ENCODE results near the gene COL9A2.

COL9A2 gene

DNA sequence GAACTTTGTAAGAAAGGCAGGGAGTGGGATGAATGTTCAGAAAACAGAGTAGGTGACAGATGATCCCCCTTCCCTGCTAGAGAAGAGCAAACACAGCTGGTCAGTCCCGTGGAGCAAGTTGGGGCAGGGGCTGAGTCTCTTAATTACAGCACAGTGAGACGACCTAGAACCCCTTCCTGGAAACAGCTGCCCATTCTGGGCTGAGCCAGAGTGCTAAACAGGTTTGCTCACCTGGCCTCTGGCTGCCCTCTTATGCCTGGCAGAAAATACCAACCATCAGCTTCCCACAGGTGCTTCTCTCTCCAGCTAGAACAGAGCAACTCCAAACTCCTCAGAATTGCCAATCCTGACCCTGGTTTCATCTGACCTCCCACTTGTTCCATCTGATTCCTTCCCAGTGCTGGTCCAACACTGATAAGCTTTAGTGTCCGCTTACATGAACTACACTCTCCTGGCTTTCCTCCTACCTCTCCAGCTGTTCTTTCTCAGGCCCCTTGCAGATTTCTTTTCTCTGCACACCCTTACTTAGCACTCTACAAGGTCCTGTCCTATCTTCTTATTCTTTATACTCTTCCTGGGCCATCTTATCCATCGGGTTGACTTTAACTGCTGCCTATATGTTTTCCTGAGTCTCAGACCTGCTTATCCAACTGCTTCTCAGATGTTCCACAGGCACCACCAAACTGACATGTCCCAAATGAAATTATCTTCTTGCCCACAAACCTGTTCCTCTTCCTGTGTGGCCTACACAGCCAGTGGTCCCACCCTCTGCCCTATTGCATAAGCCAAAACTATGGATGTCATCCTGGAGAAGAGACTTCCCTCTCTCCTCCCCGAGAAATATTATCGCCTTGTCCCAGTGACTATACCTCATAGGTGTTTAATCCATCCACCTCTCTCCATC is 22.6 kb upstream of the COL9A2 start:
- no peak overlapping the region for H2AFZ ChIP-seq (ENCODE audit: low read depth, low read length)

DNA sequence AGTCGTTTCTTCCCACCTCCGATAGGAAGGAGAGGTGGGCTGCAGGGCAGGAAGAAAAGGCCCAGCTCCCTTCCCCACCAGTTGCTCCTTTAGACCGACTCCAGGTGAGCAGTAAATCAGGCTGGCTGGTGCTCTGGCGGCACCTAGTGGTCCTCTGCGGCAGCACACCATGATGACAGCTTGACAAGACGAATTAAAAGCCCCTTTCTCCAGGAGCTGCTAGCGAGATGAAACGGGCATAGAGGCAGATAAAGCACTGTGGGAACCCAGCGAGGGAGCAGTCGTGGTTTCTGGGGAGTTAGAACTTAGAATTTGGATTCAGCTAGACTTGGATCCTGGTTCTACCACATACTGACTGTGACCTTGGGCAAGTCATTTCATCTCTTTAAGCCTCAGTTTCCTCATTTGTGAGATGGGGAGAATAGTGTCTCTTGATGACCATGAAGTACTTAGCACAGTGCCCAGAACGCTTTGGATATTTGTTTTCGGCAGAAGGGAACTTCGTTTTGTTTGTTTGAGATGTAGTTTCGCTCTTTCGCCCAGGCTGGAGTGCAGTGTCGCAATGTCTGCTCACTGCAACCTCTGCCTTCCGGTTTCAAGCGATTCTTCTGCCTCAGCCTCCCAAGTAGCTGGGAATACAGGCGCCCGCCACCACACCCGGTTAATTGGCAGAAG is 21.8 kb upstream of the COL9A2 start:
- Histone ChIP-seq H3K4me2 (ENCODE audit: insufficient read depth, low read length) (peak overlapping the region; percentile 27; the same call in 1 of the 2 replicates), H3K9me3 (ENCODE audit: insufficient read depth, low read length, severe bottlenecking) (no peaks in the 10 kb centered on the region), H3K9ac (ENCODE audit: low read depth, low read length) (no peak overlapping the region), H3K79me2 (ENCODE audit: insufficient read depth, low read length) (no peaks in the 10 kb centered on the region), H3K4me3 (ENCODE audit: low read depth in 1 of 2, low read length in 2 of 2) (no peak overlapping the region), H4K20me1 (ENCODE audit: insufficient read depth, low read length) (no peaks in the 10 kb centered on the region), H3K27ac (ENCODE audit: low read length) (no peak overlapping the region), H2AFZ (ENCODE audit: low read depth, low read length) (no peak overlapping the region), H3K27me3 (ENCODE audit: insufficient read depth, low read length, poor library complexity) (peaks cover 4% of the 10 kb centered on the region), H3K36me3 (ENCODE audit: insufficient read depth, low read length) (no peaks in the 10 kb centered on the region), H3K4me1 (ENCODE audit: insufficient read depth, low read length) (peaks cover 4% of the 10 kb centered on the region)
- DNase-seq (peak; percentile 89), ATAC-seq (ENCODE audit: insufficient read depth, low read depth) (peak; percentile 96)
- TF ChIP-seq, protein P1, sequence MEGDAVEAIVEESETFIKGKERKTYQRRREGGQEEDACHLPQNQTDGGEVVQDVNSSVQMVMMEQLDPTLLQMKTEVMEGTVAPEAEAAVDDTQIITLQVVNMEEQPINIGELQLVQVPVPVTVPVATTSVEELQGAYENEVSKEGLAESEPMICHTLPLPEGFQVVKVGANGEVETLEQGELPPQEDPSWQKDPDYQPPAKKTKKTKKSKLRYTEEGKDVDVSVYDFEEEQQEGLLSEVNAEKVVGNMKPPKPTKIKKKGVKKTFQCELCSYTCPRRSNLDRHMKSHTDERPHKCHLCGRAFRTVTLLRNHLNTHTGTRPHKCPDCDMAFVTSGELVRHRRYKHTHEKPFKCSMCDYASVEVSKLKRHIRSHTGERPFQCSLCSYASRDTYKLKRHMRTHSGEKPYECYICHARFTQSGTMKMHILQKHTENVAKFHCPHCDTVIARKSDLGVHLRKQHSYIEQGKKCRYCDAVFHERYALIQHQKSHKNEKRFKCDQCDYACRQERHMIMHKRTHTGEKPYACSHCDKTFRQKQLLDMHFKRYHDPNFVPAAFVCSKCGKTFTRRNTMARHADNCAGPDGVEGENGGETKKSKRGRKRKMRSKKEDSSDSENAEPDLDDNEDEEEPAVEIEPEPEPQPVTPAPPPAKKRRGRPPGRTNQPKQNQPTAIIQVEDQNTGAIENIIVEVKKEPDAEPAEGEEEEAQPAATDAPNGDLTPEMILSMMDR (IDR thresholded peaks at IDR 0.05; ENCODE audit: borderline replicate concordance, extremely low read depth, low read length, poor library complexity, severe bottlenecking): peak; percentile 99
- no peak for TF ChIP-seq EZH2 (IDR thresholded peaks at IDR 0.05; ENCODE audit: borderline replicate concordance, low read depth, low read length, severe bottlenecking)

More for the DNA sequence above, 22.6 kb upstream of the COL9A2 start:
- Histone ChIP-seq H3K9ac (ENCODE audit: low read depth, low read length) (no peak overlapping the region), H3K4me3 (ENCODE audit: low read depth in 1 of 2, low read length in 2 of 2) (no peak overlapping the region), H3K4me2 (ENCODE audit: insufficient read depth, low read length) (no peak overlapping the region), H3K27ac (ENCODE audit: low read length) (no peak overlapping the region), H3K9me3 (ENCODE audit: insufficient read depth, low read length, severe bottlenecking) (no peaks in the 10 kb centered on the region), H4K20me1 (ENCODE audit: insufficient read depth, low read length) (no peaks in the 10 kb centered on the region), H3K4me1 (ENCODE audit: insufficient read depth, low read length) (peaks cover 4% of the 10 kb centered on the region), H3K27me3 (ENCODE audit: insufficient read depth, low read length, poor library complexity) (peaks cover 4% of the 10 kb centered on the region), H3K79me2 (ENCODE audit: insufficient read depth, low read length) (no peaks in the 10 kb centered on the region), H3K36me3 (ENCODE audit: insufficient read depth, low read length) (no peaks in the 10 kb centered on the region)
- ATAC-seq (ENCODE audit: insufficient read depth, low read depth) (no peak), DNase-seq (no peak)
- TF ChIP-seq, protein P1 (IDR thresholded peaks at IDR 0.05; ENCODE audit: borderline replicate concordance, extremely low read depth, low read length, poor library complexity, severe bottlenecking): no peak
- no peak for TF ChIP-seq EZH2 (IDR thresholded peaks at IDR 0.05; ENCODE audit: borderline replicate concordance, low read depth, low read length, severe bottlenecking)

DNA sequence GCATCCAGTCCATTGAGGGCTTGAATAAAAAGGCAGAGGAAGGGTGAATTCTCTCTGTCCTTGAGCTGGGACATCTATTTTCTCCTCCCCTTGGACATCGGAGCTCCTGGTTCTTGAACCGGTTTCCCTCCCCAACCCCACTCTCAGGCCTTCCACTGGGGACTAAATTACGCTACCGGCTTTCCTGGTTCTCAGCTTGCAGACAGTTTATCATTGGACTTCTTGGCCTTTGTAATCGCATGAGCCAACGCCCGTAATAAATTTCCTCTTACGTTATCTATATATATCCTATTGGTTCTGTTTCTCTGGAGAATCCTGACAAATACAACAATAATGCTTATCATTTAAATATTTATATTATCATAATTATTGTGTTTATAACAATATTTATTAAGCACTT is 20.4 kb upstream of the COL9A2 start:
- no peaks in the 10 kb centered on the region for H3K36me3 ChIP-seq (ENCODE audit: insufficient read depth, low read length)
- no peaks in the 10 kb centered on the region for H3K9me3 ChIP-seq (ENCODE audit: insufficient read depth, low read length, severe bottlenecking)
- no peak overlapping the region for H2AFZ ChIP-seq (ENCODE audit: low read depth, low read length)
- H4K20me1 ChIP-seq (ENCODE audit: insufficient read depth, low read length): no peaks in the 10 kb centered on the region
- H3K4me2 ChIP-seq (ENCODE audit: insufficient read depth, low read length): no peak overlapping the region
- DNase-seq (no peak), ATAC-seq (ENCODE audit: insufficient read depth, low read depth) (no peak)
- H3K4me3 ChIP-seq (ENCODE audit: low read depth in 1 of 2, low read length in 2 of 2): no peak overlapping the region
- H3K4me1 ChIP-seq (ENCODE audit: insufficient read depth, low read length): peaks cover 4% of the 10 kb centered on the region
- no peak overlapping the region for H3K9ac ChIP-seq (ENCODE audit: low read depth, low read length)
- H3K27me3 ChIP-seq (ENCODE audit: insufficient read depth, low read length, poor library complexity): peaks cover 4% of the 10 kb centered on the region
- no peaks in the 10 kb centered on the region for H3K79me2 ChIP-seq (ENCODE audit: insufficient read depth, low read length)
- TF ChIP-seq, protein P1 (IDR thresholded peaks at IDR 0.05; ENCODE audit: borderline replicate concordance, extremely low read depth, low read length, poor library complexity, severe bottlenecking): no peak
- no peak for TF ChIP-seq EZH2 (IDR thresholded peaks at IDR 0.05; ENCODE audit: borderline replicate concordance, low read depth, low read length, severe bottlenecking)
- H3K27ac ChIP-seq (ENCODE audit: low read length): no peak overlapping the region
